ENCODE data around the gene GLB1L2.

Gene GLB1L2

DNA sequence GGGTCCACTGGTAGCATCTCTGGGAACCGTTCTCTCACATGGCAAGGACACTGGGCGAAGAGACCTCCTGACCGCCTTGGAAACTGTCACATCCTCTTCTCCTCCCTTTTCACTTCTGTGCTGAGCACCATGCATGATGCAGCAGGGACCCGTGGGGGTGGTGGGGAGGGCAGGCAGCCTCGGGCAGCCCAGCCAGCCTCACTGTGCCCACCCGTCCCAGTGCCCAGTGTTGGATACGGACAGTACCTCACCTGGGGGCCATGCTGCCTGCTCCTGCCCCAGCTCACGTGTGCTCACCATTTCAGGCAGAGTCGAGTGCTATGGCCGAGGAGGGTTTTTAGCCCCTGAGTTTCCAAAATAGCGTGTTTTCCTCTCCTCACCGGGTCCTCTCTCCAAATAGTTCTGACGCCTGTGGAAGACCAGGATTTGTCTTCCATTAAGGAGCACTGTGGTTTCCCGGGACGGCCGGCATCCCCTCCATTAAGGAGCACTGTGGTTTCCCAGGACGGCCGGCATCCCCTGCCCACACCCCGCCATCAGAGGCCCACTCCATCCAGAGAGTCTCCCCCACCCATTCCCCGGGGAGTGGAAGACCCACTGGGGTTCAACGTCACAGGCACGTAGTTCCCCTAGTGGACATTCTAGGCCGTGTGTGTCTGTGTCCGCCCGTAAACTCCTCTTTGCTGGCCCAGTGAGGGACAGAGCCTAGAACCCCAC, 57.8 kb downstream of the GLB1L2 start:
- H3K36me3 ChIP-seq (ENCODE audit: insufficient read depth, insufficient read length, low read length) = no peaks in the 10 kb centered on the region
- H3K27me3 ChIP-seq (ENCODE audit: insufficient read depth, insufficient read length) = no peaks in the 10 kb centered on the region
- H3K9ac ChIP-seq (ENCODE audit: insufficient read length, low read depth) = no peak overlapping the region
- peaks cover 4% of the 10 kb centered on the region for H3K4me1 ChIP-seq (ENCODE audit: insufficient read depth, insufficient read length)
- DNase-seq (ENCODE audit: low read depth, low spot score) = no peak
- H3K9me3 ChIP-seq (ENCODE audit: insufficient read depth, low read length) = no peaks in the 10 kb centered on the region
- no peak overlapping the region for H3K4me3 ChIP-seq (ENCODE audit: insufficient read length, low read depth)
- TF ChIP-seq ZNF274 (IDR thresholded peaks at IDR 0.05; ENCODE audit: low read depth, low read length) (no peak), SUZ12 (IDR thresholded peaks at IDR 0.05; ENCODE audit: extremely low read depth, insufficient read depth, insufficient read length) (no peak), YY1 (IDR thresholded peaks at IDR 0.05; ENCODE audit: insufficient read depth, insufficient read length) (no peak)

DNA sequence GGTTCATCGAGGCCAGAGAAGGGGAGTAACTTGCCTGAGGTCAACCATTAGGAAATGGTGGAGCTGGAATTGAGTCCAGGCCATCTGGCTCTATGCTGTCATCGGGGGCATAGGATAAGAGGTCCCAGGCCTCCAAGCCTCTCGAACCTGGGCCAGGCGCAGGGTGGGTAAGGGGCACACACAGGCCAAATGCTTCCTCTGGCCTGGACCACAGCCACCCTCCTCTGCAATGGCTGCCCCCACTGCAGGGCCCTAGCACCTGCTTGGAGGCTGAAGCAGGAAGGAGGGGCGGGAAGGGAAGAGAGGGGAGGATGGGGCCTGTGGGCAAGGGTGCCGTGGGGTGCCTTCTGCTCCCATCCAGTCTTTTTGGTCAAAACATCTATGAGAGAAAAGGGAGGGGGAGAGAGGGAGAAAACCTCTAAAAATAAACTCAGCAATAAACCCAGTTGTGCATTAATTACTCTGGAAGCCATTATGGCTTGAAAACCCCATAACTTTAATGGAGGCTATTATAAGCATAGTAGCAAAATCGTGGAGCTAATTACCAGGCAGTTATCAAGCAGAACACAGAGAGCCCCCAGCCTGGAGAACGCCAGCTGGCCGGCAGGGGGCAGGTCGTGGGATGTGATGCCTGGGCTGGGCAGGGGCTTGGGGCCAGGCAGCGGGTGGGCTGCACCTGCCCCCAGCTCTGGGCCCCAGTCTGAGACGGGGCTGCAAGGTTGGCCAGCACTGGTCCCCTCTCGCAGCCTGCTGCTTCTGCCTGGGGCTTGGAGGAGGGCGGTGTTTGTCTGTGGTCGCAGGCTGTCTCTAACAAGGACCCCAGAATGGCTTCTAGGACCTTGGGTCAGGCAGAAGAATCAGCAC, 59.1 kb downstream of the GLB1L2 start:
- peaks cover 6% of the 10 kb centered on the region for H3K4me1 ChIP-seq (ENCODE audit: insufficient read depth, insufficient read length)
- DNase-seq (ENCODE audit: low read depth, low spot score) = no peak
- no peaks in the 10 kb centered on the region for H3K9me3 ChIP-seq (ENCODE audit: insufficient read depth, low read length)
- TF ChIP-seq ZNF274 (IDR thresholded peaks at IDR 0.05; ENCODE audit: low read depth, low read length) (no peak), SUZ12 (IDR thresholded peaks at IDR 0.05; ENCODE audit: extremely low read depth, insufficient read depth, insufficient read length) (no peak), YY1 (IDR thresholded peaks at IDR 0.05; ENCODE audit: insufficient read depth, insufficient read length) (no peak)
- no peak overlapping the region for H3K9ac ChIP-seq (ENCODE audit: insufficient read length, low read depth)
- no peak overlapping the region for H3K4me3 ChIP-seq (ENCODE audit: insufficient read length, low read depth)
- H3K36me3 ChIP-seq (ENCODE audit: insufficient read depth, insufficient read length, low read length) = no peaks in the 10 kb centered on the region
- no peaks in the 10 kb centered on the region for H3K27me3 ChIP-seq (ENCODE audit: insufficient read depth, insufficient read length)

DNA sequence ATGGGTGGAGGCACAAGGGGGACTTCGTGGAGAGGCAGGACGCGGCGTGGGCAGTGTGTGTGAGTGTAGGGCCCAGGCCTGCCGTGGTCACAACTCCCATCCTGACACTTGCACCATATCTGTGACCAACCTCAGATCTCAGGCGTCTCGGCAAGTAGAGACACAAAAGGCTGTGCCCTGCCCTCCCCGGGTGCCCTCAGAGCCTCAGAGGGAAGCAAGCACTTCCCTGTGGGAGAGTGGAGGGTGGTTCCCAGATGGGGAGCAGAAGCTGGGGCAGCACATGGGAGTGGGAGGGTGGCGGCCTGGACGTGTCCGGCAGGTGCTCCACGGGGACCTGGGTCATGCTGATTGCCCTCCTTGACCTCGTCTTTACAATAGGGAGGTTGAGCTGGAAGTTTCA, 59.9 kb downstream of the GLB1L2 start:
- Histone ChIP-seq H3K36me3 (ENCODE audit: insufficient read depth, insufficient read length, low read length) (no peaks in the 10 kb centered on the region), H3K9me3 (ENCODE audit: insufficient read depth, low read length) (no peaks in the 10 kb centered on the region), H3K27me3 (ENCODE audit: insufficient read depth, insufficient read length) (no peaks in the 10 kb centered on the region), H3K4me3 (ENCODE audit: insufficient read length, low read depth) (no peak overlapping the region), H3K9ac (ENCODE audit: insufficient read length, low read depth) (no peak overlapping the region), H3K4me1 (ENCODE audit: insufficient read depth, insufficient read length) (peaks cover 6% of the 10 kb centered on the region)
- DNase-seq (ENCODE audit: low read depth, low spot score) = no peak
- TF ChIP-seq YY1 (IDR thresholded peaks at IDR 0.05; ENCODE audit: insufficient read depth, insufficient read length) (no peak), SUZ12 (IDR thresholded peaks at IDR 0.05; ENCODE audit: extremely low read depth, insufficient read depth, insufficient read length) (no peak), ZNF274 (IDR thresholded peaks at IDR 0.05; ENCODE audit: low read depth, low read length) (no peak)

DNA sequence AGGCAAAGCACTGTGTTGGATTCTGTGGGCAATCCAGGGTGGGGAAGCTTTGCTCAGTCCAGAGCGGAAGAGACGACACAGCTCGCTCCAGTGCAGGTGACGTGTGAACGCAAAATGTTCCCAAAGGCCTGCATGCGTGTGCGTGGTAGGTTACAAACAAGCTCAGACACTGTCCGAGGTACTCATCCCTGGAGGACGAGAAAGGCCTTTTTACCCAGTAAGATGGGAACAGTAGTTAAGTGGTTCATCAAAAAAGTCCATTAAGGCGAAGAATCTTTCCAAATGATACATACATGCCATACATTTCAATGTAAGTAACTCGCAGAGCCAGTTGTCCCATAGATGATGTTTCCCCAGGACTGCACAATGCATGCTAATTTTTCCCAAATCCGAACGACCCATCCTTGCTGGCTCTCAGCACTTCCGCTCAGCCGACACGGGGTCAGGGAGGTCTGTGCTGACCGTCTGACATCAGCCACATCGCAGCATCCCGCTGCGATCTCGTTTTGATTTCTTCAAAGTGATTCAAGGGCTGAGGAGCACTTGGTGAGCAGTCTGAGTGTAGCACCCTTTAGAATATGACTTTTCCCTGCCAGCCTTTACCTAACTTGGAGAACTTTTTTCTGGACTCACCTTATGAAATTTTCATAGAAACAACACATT, 61.3 kb downstream of the GLB1L2 start:
- no peak for DNase-seq (ENCODE audit: low read depth, low spot score)
- no peak overlapping the region for H3K9ac ChIP-seq (ENCODE audit: insufficient read length, low read depth)
- TF ChIP-seq ZNF274 (IDR thresholded peaks at IDR 0.05; ENCODE audit: low read depth, low read length) = no peak
- no peak for TF ChIP-seq SUZ12 (IDR thresholded peaks at IDR 0.05; ENCODE audit: extremely low read depth, insufficient read depth, insufficient read length)
- no peak for TF ChIP-seq YY1 (IDR thresholded peaks at IDR 0.05; ENCODE audit: insufficient read depth, insufficient read length)
- no peaks in the 10 kb centered on the region for H3K27me3 ChIP-seq (ENCODE audit: insufficient read depth, insufficient read length)
- no peaks in the 10 kb centered on the region for H3K9me3 ChIP-seq (ENCODE audit: insufficient read depth, low read length)
- H3K36me3 ChIP-seq (ENCODE audit: insufficient read depth, insufficient read length, low read length) = no peaks in the 10 kb centered on the region
- H3K4me3 ChIP-seq (ENCODE audit: insufficient read length, low read depth) = no peak overlapping the region
- peaks cover 5% of the 10 kb centered on the region for H3K4me1 ChIP-seq (ENCODE audit: insufficient read depth, insufficient read length)

DNA sequence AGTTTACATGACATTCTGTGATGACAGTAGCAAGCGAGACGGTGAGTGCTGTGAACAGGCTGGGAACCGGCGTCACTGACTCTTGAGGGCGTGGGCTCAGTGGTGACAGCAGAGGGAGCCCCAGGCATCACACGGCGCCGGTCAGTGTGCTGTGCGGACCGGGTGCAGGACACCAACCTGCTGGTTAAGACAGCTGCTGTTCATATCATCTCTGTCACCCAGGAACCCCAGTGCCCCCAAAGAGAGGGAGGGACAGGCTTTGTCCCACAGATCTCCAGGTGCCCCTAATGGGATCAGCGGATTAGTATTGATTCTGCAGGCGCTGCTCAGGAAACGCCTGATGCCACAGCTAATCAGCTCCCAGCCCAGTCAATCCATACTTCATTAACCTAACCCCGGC, 61.9 kb downstream of the GLB1L2 start:
- H3K4me1 ChIP-seq (ENCODE audit: insufficient read depth, insufficient read length) = peaks cover 5% of the 10 kb centered on the region
- no peak overlapping the region for H3K4me3 ChIP-seq (ENCODE audit: insufficient read length, low read depth)
- no peaks in the 10 kb centered on the region for H3K9me3 ChIP-seq (ENCODE audit: insufficient read depth, low read length)
- DNase-seq (ENCODE audit: low read depth, low spot score) = no peak
- no peak overlapping the region for H3K9ac ChIP-seq (ENCODE audit: insufficient read length, low read depth)
- no peaks in the 10 kb centered on the region for H3K36me3 ChIP-seq (ENCODE audit: insufficient read depth, insufficient read length, low read length)
- TF ChIP-seq YY1 (IDR thresholded peaks at IDR 0.05; ENCODE audit: insufficient read depth, insufficient read length) (no peak), SUZ12 (IDR thresholded peaks at IDR 0.05; ENCODE audit: extremely low read depth, insufficient read depth, insufficient read length) (no peak), ZNF274 (IDR thresholded peaks at IDR 0.05; ENCODE audit: low read depth, low read length) (no peak)
- no peaks in the 10 kb centered on the region for H3K27me3 ChIP-seq (ENCODE audit: insufficient read depth, insufficient read length)

DNA sequence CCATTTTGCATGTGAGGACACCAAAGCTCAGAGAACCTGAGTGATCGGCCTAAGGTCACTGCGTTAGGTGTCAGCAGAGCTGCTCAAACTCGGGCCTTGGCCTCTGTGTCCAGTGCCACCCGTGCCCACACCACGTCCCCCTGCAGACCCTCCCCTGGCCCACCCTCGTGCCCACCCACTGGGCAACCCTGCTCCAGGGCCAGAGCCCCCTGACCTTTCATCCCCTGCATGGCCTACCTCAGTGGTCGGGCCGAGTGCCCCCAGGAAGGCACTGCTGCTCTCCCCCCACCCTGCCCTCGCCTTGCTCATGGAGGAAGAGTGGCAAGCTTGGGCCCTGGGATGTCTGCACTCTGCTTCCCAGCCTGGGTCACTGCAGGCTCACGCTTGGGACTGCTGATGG, 62.5 kb downstream of the GLB1L2 start:
- Histone ChIP-seq H3K27me3 (ENCODE audit: insufficient read depth, insufficient read length) (no peaks in the 10 kb centered on the region), H3K36me3 (ENCODE audit: insufficient read depth, insufficient read length, low read length) (no peaks in the 10 kb centered on the region), H3K4me1 (ENCODE audit: insufficient read depth, insufficient read length) (peaks cover 5% of the 10 kb centered on the region), H3K4me3 (ENCODE audit: insufficient read length, low read depth) (no peak overlapping the region), H3K9ac (ENCODE audit: insufficient read length, low read depth) (no peak overlapping the region), H3K9me3 (ENCODE audit: insufficient read depth, low read length) (no peaks in the 10 kb centered on the region)
- TF ChIP-seq SUZ12 (IDR thresholded peaks at IDR 0.05; ENCODE audit: extremely low read depth, insufficient read depth, insufficient read length) = no peak
- DNase-seq (ENCODE audit: low read depth, low spot score) = no peak

DNA sequence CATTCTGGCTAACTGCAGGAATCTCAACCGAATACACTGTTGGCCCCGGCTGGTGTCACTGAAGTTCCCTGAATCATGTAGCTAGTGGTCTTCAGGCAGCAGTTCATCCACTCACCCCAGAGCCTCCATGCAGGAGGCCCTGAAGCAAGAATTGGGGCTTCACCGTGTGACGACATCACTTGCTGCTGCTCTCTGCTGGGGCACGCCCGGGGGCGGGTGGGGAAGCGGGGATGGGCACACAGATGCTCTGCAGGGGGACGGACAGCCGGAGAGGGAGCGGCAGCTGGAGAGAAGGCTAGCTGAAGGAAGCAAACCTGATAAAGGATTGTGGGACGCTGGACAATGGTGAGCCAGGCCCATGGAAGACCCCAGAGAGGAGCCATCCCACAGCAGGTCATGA, 63.2 kb downstream of the GLB1L2 start:
- TF ChIP-seq ZNF274 (IDR thresholded peaks at IDR 0.05; ENCODE audit: low read depth, low read length) = no peak
- no peak for TF ChIP-seq SUZ12 (IDR thresholded peaks at IDR 0.05; ENCODE audit: extremely low read depth, insufficient read depth, insufficient read length)
- TF ChIP-seq YY1 (IDR thresholded peaks at IDR 0.05; ENCODE audit: insufficient read depth, insufficient read length) = no peak
- Histone ChIP-seq H3K4me1 (ENCODE audit: insufficient read depth, insufficient read length) (peaks cover 5% of the 10 kb centered on the region), H3K4me3 (ENCODE audit: insufficient read length, low read depth) (no peak overlapping the region), H3K9ac (ENCODE audit: insufficient read length, low read depth) (no peak overlapping the region), H3K36me3 (ENCODE audit: insufficient read depth, insufficient read length, low read length) (no peaks in the 10 kb centered on the region), H3K9me3 (ENCODE audit: insufficient read depth, low read length) (no peaks in the 10 kb centered on the region), H3K27me3 (ENCODE audit: insufficient read depth, insufficient read length) (no peaks in the 10 kb centered on the region)
- no peak for DNase-seq (ENCODE audit: low read depth, low spot score)
